Measurements from ENCODE around the gene PDE8B. TPM values are rescaled to one million over a fixed set of nuclear protein-coding genes. Genes with fewer than 3 reads are reported as not detected.

The PDE8B gene
- total RNA-seq, 1 donor from 2014 or later: 4.9 TPM

DNA sequence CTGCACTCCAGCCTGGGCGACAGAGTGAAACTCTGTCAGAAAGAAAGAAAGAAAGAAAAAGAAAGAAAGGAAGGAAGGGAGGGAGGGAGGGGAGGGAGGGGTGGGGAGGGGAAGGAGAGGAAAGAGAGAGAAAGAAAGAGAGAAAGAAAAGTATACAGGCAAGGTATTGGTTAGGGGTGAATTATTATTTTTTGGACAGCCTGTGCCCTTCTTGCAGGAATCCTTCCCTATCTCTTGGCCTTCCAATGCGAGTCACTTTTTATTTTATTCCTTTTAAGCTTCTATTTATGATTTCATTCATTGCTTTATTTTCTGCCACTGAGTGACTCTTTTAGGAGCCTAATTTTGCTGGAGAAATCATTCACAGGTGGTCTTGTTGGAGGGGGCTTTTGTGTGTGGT lies 98.7 kb downstream of the PDE8B start:
- Histone ChIP-seq H3K36me3 (no peaks in the 10 kb centered on the region), H3K4me3 (no peak overlapping the region), H3K27me3 (no peaks in the 10 kb centered on the region), H3K4me1 (no peaks in the 10 kb centered on the region), H3K9me3 (no peaks in the 10 kb centered on the region), H3K27ac (no peak overlapping the region)
- intact Hi-C loops (cut with DNase I): no loop called here
- TF ChIP-seq, protein P1, sequence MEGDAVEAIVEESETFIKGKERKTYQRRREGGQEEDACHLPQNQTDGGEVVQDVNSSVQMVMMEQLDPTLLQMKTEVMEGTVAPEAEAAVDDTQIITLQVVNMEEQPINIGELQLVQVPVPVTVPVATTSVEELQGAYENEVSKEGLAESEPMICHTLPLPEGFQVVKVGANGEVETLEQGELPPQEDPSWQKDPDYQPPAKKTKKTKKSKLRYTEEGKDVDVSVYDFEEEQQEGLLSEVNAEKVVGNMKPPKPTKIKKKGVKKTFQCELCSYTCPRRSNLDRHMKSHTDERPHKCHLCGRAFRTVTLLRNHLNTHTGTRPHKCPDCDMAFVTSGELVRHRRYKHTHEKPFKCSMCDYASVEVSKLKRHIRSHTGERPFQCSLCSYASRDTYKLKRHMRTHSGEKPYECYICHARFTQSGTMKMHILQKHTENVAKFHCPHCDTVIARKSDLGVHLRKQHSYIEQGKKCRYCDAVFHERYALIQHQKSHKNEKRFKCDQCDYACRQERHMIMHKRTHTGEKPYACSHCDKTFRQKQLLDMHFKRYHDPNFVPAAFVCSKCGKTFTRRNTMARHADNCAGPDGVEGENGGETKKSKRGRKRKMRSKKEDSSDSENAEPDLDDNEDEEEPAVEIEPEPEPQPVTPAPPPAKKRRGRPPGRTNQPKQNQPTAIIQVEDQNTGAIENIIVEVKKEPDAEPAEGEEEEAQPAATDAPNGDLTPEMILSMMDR (IDR thresholded peaks at IDR 0.05): no peak
- ATAC-seq (no peak), DNase-seq (no peak)

DNA sequence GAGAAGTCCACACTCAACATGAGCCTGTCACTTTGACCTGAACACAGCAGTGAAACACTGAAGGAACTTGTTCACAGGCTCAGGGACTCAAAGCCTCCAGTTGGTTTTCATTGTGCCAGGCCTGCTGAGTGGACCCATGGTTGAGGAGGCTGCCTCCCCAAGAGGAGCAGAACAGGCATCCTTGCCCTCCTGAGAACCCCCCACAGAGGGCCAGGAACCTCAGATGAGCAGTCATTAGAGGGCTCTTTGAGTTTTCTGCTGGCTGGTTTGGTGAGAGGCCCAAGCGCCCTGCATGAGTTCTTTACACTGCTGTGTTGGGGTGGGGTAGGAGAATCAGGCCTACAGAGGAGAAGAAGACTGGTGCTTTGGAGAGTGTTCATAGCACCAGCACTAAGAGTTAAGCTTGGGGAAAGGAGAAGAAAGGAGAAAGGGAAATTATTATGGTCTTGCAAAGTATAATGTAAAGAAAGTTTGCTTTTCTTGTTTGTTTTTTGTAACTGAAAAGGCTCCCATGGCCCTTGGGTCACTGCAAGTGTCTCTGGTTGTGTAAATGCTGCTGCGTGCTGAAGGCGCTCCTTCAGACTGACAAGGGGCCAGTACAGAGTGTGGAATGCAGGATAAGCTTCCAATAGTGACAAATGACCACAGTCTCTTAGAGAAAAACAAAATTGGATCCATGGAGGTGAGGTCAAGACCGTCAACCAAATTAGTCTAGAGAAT lies 100.2 kb downstream of the PDE8B start:
- Histone ChIP-seq H3K4me3 (no peak overlapping the region), H3K4me1 (no peaks in the 10 kb centered on the region), H3K9me3 (no peaks in the 10 kb centered on the region), H3K27me3 (no peaks in the 10 kb centered on the region), H3K27ac (no peak overlapping the region), H3K36me3 (no peaks in the 10 kb centered on the region)
- TF ChIP-seq, protein P1 (IDR thresholded peaks at IDR 0.05): no peak
- peak; percentile 55 for ATAC-seq
- intact Hi-C loops (cut with DNase I): no loop called here
- DNase-seq: no peak

DNA sequence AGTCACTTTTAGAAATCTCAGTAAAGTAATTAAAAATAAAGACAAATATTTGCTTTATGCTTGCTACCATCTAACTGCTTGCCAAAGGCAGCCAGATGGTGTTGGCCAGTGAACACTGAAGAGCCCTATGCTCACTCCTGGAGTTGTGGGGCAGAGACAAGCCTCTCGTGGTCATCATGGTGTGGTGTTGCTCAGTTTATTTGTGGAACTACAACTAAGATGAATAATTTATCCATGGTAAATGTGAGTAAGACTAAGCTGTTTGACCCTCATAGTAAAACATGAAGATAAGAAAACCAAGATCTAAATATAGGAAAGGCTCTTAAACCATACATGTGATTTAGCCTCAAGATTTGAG lies 100.7 kb downstream of the PDE8B start:
- Histone ChIP-seq H3K36me3 (no peaks in the 10 kb centered on the region), H3K9me3 (no peaks in the 10 kb centered on the region), H3K27ac (no peak overlapping the region), H3K27me3 (no peaks in the 10 kb centered on the region), H3K4me3 (no peak overlapping the region), H3K4me1 (no peaks in the 10 kb centered on the region)
- DNase-seq (no peak), ATAC-seq (no peak)
- TF ChIP-seq, protein P1 (IDR thresholded peaks at IDR 0.05): no peak
- intact Hi-C loops (cut with DNase I): no loop called here

DNA sequence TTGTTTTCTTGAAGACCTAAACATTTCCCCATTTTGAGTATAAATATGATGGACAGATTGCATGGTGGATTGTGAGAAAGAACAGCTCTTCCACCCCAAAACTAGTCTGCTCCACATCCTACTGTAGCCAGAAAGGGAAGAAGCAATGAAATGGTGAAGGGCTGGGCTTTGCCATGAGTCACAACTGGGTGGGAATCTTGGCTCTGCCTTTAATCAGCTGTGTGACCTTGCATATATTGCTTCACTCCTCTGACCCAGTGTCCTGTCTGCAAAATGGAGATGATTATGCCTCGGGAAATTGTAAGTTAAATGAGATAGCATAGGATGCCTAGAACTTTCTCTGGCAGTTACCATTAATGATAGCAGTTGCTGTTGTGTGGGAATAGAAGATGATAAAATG lies 101.9 kb downstream of the PDE8B start:
- H3K4me1 ChIP-seq: no peaks in the 10 kb centered on the region
- no peaks in the 10 kb centered on the region for H3K27me3 ChIP-seq
- ATAC-seq (peak; percentile 30), DNase-seq (no peak)
- TF ChIP-seq, protein P1 (IDR thresholded peaks at IDR 0.05): no peak
- no peaks in the 10 kb centered on the region for H3K9me3 ChIP-seq
- no peaks in the 10 kb centered on the region for H3K36me3 ChIP-seq
- H3K27ac ChIP-seq: no peak overlapping the region
- intact Hi-C loops (cut with DNase I): no loop called here
- H3K4me3 ChIP-seq: no peak overlapping the region

DNA sequence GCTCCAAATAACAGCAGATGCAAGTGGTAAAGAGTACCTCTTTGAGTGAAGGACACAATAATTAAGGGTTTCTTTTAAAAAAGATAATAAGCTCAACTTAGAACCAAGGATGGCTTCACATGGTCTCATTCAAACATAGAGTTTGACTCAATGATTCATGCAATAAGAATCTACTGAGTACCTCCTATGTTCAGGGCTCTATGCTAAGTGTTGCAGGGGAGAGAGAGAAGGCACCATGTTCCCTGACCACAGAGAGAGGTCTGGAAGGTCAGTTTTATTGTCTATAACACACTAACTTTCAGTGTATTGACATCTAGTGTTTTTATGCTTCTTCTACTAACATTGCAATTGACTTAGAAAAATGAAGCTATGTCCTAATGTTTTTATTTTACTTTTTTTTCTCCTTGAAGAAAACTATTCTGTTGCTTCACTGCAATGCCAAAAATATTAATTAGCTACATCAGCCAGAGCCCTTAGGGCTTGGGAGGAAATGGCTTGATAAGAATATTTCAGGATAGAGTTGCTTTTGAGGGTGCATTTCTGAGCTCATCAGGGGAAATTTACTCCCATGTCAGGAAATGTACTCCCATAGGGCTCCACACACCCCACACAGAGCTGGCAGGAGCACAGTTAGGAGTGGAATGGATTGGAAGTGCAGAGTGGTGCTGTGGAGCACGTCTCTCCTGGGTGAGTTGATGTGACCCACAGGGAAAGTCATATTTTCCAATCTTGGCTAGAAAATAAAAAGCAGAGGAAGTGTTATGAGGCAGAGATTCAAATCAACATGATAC lies 106.6 kb downstream of the PDE8B start:
- intact Hi-C loops (cut with DNase I): no loop called here
- H3K27ac ChIP-seq: no peak overlapping the region
- no peak overlapping the region for H3K4me3 ChIP-seq
- no peaks in the 10 kb centered on the region for H3K4me1 ChIP-seq
- no peaks in the 10 kb centered on the region for H3K9me3 ChIP-seq
- ATAC-seq (no peak), DNase-seq (no peak)
- TF ChIP-seq, protein P1 (IDR thresholded peaks at IDR 0.05): no peak
- H3K36me3 ChIP-seq: no peaks in the 10 kb centered on the region
- H3K27me3 ChIP-seq: no peaks in the 10 kb centered on the region
